ENCODE results near the gene SPG7. TPM values are rescaled to one million over a fixed set of nuclear protein-coding genes. Genes with fewer than 3 reads are reported as not detected.

SPG7 gene
- total and polyA plus RNA-seq, 9 of the 15 experiments (the other 6 are each of a cell fraction or from before 2014, with no cell fraction given): 5.8 to 89.1 (median 49.4) TPM

GRCh38 chr16:89602273-89602951 is 94.2 kb downstream of the SPG7 start (continued):
- peak; percentile 27 to 44; a peak in 3 of 4 replicates for TF ChIP-seq NRF1 (conservative IDR thresholded peaks at IDR 0.05 in 1 of 2, IDR thresholded peaks at IDR 0.05 in 1 of 2)
- peak; percentile 50 for TF ChIP-seq VEZF1 (CRISPR knock-in tag; IDR thresholded peaks at IDR 0.05)
- TF ChIP-seq GABPB1 (CRISPR knock-in tag; IDR thresholded peaks at IDR 0.05): peak; percentile 22; the same call in 1 of the 2 replicates
- no peak for TF ChIP-seq ESRRA (IDR thresholded peaks at IDR 0.05; ENCODE audit: borderline replicate concordance, low read depth)
- 0 out of 2 replicates have a peak, but pooled peaks have one; percentile 33 for TF ChIP-seq ETV5 (CRISPR knock-in tag; IDR thresholded peaks at IDR 0.05; ENCODE audit: low read depth)
- peak; percentile 59 for TF ChIP-seq GABPA (tag; conservative IDR thresholded peaks at IDR 0.05; ENCODE audit: low read depth)
- peak; percentile 49; the same call in 1 of the 2 replicates for TF ChIP-seq ETS1 (conservative IDR thresholded peaks at IDR 0.05; ENCODE audit: control insufficient read depth, low read depth, low read length)
- TF ChIP-seq ZBTB7A (IDR thresholded peaks at IDR 0.05; ENCODE audit: borderline replicate concordance, control insufficient read depth, low read depth, low read length): peak; percentile 56; the same call in 1 of the 2 replicates
- peak; percentile 57 for TF ChIP-seq CREM (IDR thresholded peaks at IDR 0.05; ENCODE audit: low read depth)
- TF ChIP-seq FOSL1 (tag; conservative IDR thresholded peaks at IDR 0.05): peak; percentile 58
- 0 out of 2 replicates have a peak, but pooled peaks have one; percentile 5 for TF ChIP-seq CBFA2T3 (IDR thresholded peaks at IDR 0.05)
- peak; percentile 83 for TF ChIP-seq EGR1 (conservative IDR thresholded peaks at IDR 0.05)
- TF ChIP-seq HMGN3 (IDR thresholded peaks at IDR 0.05; ENCODE audit: borderline replicate concordance, extremely low read depth, insufficient read length, low read depth, low read length): no peak
- no peak for TF ChIP-seq ILF3 (IDR thresholded peaks at IDR 0.05; ENCODE audit: borderline replicate concordance)
